GM21529 (cell line): ENCODE data around the gene AIFM1.

Experiments
- ATAC-seq: cut with Tn5 transposase; IDR thresholded peaks from one replicate; pipeline ENCODE4 v1.9.1; 2021; ENCODE audit not compliant: unreplicated experiment

The AIFM1 gene

DNA sequence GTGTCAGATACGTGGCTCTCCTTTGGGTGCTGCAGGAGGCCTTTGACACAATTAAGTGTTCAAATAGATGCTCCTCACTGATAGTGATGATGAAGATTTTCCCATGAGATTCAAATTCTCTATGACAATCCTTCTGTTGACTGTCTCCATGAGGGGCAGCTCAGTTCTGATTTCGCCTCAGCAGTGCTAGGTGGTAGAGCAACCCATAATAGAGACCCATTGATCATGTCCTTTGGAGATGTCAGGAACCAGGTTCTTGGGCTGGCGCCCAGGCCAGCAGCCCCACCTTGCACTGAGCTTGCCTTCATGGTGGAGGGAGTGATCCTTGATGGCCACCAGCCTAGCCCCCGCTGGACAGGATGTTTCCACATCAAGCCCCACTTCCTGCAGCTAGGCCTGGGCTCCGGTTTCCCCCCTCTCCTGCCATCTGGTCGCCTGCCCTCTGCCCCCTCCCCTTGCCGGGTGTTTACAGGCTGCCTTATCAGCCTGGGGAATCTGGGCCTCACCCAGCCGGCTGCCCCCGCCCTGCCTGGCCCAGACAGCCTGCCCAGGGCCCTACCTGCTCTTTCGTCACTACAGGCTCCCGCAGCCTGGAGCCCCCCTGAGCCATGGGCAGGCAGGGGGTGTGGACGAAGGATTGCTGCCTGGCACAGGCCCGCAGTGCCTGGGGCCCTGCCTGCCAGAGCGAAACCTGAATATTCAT lies 68.0 kb downstream of the AIFM1 start:
- no peak for ATAC-seq

- ATAC-seq = no peak
These were observed 70.2 kb downstream of the AIFM1 start for GRCh38 chrX:130095249-130096030.

GRCh38 chrX:130094696-130095095 lies 70.9 kb downstream of the AIFM1 start:
- ATAC-seq = no peak

DNA sequence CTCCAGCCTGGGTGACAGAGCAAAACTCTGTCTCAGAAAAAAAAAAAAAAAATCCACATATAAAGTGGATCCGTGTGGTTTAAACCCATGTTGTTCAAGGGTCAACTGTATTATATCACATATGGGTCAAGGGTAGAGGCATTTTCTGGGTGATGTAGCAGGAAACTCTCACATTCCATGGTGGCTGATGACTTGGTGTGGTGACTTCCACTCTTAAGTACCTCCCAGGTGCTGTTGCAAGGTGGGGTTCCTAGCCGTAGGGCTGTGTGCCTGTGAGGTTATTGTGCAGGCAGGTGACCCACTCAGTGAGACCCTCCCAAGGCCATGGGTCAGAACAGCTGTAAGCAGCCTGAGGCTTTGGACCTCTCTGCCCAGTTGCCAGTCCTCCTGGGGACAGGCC lies 72.4 kb downstream of the AIFM1 start:
- no peak for ATAC-seq

DNA sequence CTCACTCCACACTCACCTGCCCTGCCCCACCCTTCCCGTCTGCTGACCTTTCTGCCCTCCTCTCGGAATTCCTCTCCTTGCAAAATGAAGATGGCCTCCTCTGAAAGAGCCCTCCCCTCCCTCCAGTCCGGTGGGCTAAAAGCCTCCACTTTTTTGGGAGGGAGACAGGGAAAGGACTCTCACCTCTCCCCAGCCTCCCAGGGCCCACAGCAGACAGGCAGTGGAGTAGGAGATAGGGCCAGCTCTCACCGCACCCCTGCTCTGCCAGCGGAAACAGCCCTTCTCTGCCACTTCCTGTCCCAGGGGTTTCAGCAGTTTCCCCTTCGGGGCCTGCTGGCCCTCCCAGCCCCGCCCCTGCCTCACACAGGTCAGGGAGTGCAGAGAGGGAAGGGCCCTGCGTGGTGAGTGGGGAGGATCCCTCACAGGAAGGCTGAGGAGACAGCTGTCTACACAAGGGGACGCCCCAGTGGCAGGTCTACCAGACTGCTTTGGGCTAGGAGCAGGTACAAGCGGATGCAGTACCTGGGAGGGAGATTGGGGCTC lies 73.6 kb downstream of the AIFM1 start:
- peak; percentile 98 for ATAC-seq

GRCh38 chrX:130090364-130090763 lies 75.3 kb downstream of the AIFM1 start:
- no peak for ATAC-seq

- peak; percentile 32 for ATAC-seq
These were observed 79.0 kb downstream of the AIFM1 start for GRCh38 chrX:130086447-130087206.

DNA sequence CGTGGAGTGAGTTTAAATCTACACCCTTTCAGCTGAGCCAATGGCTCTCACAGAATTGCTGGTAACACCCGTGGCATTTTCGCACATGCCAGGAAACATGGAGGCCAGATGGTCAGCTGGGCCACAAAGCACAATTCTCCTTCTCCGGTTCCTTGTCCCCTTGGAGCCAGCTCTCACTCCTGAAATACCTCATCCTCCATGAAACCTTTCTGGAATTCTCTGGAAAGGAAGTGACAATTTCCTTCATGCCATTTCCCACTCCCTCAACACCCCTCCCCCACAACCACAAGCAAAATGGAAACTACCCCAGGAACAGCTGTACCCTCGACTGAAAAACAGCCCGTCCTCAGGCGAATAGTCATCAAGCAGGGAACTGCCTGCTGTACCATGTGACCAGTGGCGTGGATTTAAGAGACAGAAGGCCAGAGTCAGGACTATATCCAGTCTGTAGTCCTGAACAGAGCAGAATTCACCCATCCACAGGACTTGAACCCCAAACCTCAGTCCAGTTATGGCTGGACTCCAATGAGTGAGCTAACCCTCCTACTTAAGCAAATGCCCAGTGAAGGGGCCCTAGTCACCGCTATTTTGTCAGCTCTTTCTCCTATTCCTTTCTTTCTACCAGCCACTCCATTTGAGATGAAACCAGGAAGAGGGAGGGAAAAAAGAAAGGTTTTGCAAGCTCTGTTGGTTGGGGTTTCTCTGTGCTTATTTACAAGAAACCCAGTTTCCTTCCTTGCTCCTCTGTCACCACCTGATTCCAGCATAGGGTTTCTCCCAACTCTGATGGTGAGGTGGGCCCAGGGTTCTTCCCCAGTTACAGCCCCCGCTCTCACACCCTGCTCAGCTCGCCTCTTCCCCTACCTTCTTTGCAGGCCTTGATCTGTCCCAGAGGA lies 79.8 kb downstream of the AIFM1 start:
- ATAC-seq = no peak

GRCh38 chrX:130084631-130085237 lies 80.9 kb downstream of the AIFM1 start:
- ATAC-seq = peak; percentile 38

GRCh38 chrX:130083656-130084382 lies 81.8 kb downstream of the AIFM1 start:
- peak; percentile 29 for ATAC-seq

GRCh38 chrX:130083107-130083490 lies 82.5 kb downstream of the AIFM1 start:
- ATAC-seq = no peak

- peak; percentile 57 for ATAC-seq
These were observed 83.2 kb downstream of the AIFM1 start for GRCh38 chrX:130082244-130083106.

GRCh38 chrX:130081421-130082045 lies 84.1 kb downstream of the AIFM1 start:
- no peak for ATAC-seq

GRCh38 chrX:130080791-130081367 lies 84.8 kb downstream of the AIFM1 start:
- no peak for ATAC-seq

DNA sequence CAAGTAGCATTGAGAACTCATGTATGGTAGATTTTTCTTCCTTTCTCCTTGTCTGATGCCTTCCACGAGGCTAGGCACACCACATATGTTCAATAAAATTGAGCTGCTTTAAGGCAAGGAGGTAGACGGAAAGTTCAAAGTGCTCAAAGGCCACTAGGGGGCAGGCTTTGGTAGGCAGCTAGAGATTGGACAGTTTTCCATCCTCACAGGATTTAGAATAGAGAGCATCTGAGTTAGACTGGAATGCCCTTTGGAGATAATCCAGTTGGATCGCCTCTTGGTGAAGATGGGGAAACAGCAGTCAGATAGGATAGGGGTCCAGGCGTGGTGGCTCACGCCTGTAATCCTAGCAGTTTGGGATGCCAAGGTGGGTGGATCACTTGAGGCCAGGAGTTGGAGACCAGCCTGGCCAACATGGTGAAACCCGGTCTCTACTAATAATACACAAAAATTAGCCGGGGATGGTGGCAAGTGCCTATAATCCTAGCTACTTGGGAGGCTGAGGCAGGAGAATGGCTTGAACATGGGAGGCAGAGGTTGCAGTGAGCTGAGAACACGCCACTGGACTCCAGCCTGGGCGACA lies 85.7 kb downstream of the AIFM1 start:
- peak; percentile 20 for ATAC-seq
